Esophagus mucosa (tissue), 1 donor: ENCODE results near the gene KBTBD8. TPM values are rescaled to one million over a fixed set of nuclear protein-coding genes. Genes with fewer than 3 reads are reported as not detected.
A peak's percentile ranks its signal among the peaks of the same experiment; 100 is the strongest.

Experiments
- ATAC-seq: fragments of 200-7000 bp; cut with Tn5 transposase; one replicate; pipeline ENCODE4 v1.9.1; 2020
- total RNA-seq: library from RNA; stranded (reverse); gene quantifications from one replicate; pipeline ENCODE4 v1.2.4, GENCODE V29; 2023
- donor health status: DM: yes; HTN: yes; CAD: no.

KBTBD8 gene, protein sequence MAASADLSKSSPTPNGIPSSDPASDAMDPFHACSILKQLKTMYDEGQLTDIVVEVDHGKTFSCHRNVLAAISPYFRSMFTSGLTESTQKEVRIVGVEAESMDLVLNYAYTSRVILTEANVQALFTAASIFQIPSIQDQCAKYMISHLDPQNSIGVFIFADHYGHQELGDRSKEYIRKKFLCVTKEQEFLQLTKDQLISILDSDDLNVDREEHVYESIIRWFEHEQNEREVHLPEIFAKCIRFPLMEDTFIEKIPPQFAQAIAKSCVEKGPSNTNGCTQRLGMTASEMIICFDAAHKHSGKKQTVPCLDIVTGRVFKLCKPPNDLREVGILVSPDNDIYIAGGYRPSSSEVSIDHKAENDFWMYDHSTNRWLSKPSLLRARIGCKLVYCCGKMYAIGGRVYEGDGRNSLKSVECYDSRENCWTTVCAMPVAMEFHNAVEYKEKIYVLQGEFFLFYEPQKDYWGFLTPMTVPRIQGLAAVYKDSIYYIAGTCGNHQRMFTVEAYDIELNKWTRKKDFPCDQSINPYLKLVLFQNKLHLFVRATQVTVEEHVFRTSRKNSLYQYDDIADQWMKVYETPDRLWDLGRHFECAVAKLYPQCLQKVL
- total RNA-seq, result 2.2 TPM

DNA sequence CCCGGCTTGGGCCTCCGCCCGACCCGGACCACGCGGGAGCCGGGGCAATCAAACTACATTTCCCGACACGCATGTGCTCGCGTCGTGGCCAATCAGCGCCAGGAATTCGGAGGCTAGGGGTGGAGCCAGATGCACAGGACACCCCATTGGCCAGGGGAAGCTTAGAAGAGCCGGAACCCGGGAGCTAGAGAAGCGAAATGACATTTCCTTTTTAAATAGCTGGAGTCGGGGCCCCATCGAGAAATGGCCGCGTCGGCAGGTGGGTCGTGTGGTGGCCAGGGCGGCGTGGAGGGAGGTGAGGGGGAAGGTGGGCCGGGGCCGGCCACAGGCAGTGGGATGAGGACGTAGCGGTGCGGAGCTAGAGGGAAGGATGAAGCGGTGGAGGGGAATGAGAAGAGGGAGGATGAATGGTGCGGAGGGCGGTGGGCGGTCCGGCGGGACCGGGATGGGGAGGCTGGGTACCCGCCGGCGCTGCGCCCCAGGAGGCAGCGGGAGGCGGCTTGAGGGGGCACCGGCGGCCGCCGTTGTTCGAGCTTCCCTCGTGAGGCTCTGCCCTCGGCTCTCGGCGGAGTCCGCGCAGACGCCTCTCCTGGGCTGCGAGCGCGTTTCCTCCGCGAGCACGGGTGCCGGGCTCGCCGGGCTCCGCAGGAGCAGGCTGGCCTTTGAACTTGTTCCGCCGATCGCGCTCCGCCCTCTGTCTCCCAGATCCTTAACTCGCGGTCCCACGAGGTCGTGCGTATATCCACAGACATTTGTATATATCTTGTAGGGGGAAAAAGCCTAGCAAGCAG, at the start of gene KBTBD8:
Gene KBTBD8, plus strand, starts transcription at position 195 of the 791 bp plus-strand sequence. Its CDS starts 49 bp downstream, at position 244.
- peak; percentile 99 for ATAC-seq

DNA sequence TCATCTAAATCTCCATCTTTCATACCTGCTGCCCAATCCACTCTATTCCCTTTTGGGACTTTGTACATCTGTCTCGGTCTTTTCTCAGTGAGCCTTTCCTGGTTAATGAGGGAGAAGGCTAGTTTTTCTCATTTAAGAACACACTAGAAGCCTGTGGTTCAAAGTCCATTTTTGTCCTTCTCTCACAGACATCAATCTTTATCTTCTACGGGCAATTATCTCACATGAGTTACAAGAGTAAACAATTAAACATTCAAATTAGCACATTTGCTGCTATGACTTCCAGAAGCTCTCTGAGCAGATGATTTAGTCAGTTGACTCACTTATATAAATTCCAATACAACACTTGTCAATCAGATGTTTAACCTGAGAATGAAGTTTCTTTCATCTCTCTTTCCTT, 49.3 kb upstream of the KBTBD8 start:
- no peak for ATAC-seq

DNA sequence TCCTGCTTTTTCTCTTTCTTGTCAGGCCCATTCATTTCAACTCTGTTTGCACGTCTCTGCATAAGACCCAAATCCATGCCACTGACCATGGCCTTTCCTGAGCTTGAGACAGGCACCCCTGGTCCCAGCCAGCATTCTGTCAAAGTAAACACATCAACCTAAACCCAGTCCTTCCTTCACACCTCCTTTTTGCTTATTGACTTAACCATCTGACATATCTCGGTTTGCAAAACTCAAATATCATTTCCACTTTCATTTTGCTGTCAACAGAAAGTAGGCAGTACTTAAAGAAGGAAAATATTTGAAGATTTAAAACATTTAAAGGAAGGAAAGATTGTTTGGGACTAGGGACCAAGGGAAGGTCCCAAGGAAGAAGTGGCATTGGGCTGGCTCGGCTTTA, 48.2 kb upstream of the KBTBD8 start:
- no peak for ATAC-seq

DNA sequence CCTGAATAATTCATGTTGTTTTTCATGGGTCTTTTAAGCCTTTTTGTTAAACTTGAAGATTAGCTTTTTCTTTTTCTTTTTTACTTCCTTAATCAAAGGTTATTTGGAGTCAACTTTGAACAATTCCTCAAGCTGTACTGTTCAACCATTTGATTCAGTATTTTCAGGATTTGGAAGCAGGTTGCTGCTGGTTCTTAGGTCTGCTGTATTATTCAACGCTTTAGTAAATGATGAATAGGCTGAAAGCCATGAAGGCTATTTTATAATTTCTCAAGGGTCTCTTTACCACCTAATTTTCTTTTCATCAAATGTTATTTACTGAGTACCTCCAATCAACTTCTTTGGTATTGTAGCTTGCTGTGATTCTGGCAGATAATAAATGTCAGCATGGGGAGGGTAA, 45.8 kb upstream of the KBTBD8 start:
- ATAC-seq, result no peak

DNA sequence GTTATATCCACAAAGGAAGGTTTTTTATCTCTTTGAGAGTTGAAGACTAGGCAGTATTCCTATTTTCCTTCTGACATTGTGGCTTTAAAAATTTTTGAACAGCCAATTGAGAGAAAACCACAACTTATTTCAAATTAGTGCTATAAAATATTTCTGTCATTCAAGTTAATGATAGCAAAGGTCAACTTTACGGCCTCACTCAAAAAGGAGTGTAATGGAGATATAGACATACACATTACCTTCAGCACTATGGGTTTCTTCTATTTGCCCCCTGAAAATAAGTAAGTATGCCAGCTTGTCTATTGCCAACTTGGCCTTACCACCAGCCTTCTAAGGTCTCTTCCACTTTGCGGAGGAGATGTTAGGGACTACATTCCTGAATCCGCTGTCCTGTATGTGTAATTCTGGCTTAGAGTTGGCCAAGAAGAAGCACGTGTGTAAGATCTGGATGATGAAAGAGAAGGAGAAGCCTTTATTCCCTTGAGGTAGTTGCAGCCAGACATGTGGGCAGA, 44.1 kb upstream of the KBTBD8 start:
- no peak for ATAC-seq

DNA sequence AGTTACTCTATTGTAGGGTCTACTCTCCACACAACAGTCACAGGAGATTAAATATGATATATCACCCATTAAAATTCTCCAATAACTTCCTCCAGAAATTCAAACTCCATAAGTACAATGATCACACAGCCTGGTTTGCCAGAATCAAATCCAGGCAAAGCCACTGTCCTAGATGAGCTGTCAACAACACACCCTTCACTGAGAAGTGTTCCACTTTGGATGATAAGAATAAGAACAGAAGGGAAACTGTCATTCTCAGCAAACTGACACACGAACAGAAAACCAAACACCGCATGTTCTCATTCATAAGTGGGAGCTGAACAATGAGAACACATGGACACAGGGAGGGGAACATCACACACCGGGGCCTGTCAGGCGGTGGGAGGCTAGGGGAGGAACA, 41.4 kb upstream of the KBTBD8 start:
- ATAC-seq, result no peak

DNA sequence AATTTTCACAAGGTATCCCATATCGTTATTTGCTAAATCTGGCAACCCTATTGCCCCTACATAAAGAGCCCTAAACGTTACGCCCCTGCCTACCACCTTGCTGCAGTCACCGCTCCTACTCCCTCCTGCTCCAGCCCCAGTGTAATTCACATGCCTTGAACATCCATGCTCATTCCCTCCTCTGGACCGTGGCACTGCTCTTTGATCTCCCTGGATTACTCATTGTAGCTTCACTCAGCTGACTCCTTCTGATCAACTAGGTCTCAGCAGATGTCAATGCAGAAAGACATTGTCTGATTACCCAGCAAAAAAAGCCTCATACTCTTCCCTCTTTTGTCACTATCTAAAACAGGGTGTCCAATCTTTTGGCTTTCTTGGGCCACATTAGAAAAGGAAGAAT, 40.7 kb upstream of the KBTBD8 start:
- ATAC-seq, result no peak

DNA sequence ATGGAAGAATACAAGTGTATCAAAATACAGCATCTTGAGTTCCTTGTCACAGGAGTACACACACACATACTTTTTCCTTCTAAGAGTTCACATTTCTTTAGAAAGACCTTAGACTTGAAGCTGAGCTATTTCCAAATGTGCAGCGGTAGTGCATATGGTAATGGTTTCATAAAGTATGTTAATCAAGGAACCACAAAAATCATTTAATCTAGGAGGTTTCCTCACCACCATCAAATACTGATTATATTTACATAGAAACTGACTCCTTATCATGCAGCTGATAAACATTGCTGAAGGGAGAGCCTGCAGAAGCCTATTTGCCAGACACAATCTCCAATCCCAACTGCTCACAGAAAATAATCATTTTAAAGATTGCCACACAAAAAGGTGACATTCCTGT, 40.0 kb upstream of the KBTBD8 start:
- ATAC-seq, result no peak

DNA sequence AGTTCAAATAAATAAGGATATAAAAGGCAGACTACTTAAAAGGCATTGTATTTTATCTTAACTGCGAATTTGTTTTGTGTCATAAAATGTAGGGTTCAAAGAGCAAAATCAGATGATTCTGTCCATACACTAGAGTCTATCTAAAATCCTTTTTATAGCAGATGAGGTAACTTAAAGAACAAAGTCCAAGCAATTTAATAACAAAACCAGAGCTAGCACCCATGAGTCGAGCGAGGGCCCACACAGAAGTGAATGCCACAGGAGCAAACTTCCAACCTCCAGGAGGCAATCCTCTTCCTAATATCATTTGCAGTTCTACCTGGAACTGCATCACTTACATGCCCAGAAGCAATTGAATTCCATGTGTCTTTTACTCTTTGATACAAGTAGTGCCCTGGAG, 35.4 kb upstream of the KBTBD8 start:
- no peak for ATAC-seq

DNA sequence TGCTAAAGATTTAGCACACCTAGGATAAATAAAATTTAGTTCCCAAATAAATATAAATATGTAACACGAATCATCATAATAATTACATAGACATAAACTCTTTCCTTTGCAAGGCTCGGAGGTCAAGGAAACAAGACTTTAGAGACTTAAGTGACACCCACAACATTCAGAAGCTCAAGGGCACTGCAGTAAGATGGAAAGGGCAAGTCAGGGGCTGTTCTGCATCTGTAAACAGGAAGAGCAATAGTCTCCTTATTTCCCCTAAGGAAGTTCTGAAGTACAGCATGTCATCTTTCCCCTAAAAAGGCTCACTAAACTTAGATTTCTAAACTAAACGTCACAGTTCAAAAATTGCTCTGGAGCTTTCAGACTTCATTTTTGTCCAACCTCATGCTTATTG, 26.9 kb upstream of the KBTBD8 start:
- ATAC-seq, result no peak

DNA sequence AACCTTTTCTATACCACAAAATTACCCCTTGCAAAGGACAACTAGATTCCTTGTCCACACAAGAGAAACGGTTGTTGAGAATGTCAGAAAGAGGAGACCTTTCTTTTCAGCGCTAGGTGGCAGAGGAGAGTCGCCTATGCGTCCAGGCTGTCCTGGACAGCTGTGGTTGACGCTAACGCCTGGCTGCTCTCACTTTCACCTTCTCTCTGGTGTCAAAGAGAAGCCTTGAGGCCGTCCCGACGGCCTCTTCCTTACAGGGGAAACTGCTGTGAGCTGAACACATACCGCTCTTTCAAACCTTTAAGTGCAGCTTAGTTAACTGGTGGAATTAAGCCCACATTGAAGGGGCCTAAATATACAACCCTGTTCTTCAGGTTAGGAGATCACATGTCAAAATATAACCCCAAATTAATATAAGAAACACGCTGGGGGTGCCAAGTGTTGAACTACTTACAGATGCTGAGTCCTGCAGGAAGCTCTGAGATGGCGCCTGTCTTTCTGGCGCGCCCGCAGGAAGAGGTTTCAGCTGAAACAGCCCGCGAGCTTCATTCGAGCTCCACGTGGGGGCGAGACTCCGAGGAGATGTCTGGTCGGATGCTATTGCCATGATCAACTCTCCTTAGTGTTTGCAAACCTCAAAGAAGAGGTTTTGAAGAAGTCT, 26.1 kb upstream of the KBTBD8 start:
- ATAC-seq, result peak; percentile 88

DNA sequence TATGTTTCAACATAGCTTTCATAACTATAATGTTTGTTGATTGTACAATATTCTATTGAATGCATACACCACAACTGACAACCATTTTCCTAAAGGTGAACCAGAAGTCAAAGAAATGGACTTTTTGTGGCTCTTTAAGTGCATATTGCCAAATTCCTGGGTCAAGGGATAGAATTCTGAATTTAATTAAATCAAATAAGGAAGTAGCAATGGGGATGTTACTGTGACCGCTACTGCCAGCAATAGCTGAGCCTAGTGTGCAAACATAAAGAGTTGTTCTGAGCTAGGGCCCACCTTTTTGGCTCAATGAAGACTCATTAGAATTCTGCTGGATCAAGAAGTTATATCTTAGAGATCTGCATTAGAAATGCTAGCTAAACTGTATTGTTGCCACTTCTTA, 17.3 kb upstream of the KBTBD8 start:
- no peak for ATAC-seq

DNA sequence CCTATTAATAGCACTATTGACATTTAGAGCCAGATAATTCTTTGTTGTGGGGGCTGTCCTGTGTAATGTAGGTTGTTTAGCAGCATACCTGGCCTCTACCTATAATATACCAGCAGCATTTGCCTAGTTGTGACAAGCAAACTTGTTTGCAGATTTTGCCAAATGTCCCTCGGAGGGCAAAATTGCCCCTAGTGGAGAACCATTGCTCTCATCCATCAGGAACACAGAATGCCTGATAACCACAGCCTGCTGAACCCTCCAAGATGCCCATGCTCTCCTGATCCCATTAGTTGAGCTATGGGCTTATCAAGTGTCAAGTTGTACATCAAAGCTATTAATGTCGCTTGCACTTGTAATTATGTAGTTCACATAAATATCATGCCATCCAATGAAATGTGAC, 15.0 kb upstream of the KBTBD8 start:
- ATAC-seq, result no peak

DNA sequence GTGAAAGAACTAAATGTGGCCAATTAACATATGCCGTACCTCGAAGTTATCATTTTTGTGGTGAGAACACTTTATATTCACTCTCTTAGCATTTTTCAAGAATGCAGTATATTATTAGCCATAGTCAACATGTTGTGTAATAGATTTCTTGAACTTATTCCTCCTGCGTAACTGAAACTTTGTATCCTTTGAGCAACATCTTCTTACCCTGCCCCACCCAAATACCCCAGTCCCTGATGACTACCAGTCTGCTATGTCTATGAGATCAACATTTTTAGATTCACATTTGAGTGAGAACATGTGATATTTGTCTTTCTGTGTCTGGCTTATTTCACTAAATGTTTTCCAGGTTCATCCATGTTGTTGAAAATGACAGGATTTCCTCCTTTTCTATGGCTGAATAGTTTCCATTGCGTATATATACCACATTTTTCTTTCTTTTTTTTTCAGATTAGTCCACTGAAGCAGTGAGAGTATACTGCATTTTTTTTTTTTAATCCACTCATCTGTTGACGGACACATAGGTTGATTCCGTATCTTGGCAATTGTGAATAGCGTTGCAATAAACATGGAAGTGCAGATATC, 12.7 kb upstream of the KBTBD8 start:
- ATAC-seq, result no peak

DNA sequence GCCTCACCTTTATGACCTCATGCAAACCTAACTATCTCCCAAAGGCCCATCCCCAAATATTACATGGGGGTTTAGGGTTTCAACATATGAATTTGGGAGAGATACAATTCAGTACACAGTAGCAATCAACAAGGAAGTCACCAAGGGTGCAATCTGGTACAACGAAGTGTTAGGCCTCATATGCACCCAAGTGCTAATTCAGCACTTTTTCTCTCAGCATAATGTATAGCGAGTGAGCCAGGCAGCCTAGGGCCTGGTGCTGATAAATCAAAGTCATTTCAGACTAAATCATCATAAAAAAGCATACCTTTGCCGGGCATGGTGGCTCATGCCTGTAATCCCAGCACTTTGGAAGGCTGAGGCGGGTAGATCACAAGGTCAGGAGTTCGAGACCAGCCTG, 11.7 kb upstream of the KBTBD8 start:
- no peak for ATAC-seq

DNA sequence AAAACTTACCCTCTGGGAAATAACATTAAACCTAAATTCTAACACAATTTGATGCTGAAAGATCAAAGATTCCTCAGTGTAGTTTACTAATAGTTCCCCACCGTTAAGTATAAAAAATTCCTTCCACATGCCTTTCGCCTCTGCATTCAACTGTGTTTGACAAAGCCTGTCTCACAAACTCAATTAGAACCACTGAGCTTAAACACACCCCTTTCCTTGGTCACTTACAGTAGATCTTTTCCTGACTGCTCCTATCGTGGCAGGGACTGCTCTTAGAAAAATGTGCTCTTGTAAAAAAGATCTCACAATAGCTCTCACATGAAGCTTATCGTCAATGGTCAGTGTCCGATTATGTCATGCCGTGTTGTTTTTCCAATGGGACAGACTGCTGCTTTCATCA, 8.9 kb upstream of the KBTBD8 start:
- no peak for ATAC-seq

DNA sequence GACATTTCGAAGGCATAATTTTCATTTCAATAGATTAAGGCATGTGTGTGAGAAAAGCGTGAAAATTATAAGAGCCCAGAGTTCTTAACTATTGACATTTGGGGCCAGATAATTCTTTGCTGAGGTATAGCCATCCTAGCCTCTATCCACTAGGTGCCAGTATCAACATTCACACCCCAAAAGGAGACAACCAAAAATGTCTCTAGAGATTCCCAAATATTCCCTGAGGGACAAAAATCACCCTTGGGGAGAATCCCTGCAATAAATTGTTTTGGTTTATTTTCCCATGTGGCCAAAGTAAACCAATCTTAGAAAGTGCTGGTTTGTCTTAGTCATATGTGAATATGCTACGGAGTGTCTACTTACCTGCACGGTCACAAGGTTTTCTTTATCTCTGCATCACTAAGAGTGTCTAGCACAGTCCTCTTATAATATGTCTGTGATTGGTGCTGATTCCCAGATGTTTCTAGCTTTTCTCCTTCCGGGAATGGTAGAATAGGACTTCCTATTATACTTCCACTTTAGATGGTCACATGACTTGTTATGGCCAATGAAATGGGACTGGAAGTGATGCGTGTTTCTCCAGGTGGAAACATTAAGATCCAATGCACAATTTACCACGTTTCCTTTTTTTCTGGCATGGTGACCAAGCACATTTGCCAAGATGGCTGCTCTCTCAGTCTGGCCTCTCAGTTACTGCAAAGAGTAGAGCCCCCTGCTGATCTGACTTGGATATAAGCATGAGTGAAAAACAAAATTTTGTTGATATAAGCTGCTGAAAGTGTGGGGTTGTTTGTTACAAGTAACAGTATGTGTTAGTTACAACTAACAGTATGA, 8.0 kb upstream of the KBTBD8 start:
- ATAC-seq, result no peak

DNA sequence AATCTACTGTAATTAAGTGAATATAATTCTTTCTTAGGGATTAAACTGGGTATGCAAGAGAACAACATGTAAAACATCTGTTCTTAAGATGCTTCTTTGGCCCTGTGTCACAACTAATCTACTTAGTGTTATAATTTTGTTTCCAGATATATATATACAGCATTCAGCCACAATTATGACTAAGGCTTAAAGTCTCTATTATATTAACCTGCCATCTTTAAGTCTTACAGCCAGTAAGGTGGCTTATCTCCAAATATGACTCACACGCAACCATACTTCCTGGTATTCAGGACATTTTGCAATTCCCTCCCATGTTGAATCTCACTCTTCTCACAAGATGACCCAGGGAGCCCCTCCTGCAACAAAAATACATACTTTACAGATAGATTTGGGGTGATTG, 6.6 kb upstream of the KBTBD8 start:
- ATAC-seq, result peak; percentile 91

DNA sequence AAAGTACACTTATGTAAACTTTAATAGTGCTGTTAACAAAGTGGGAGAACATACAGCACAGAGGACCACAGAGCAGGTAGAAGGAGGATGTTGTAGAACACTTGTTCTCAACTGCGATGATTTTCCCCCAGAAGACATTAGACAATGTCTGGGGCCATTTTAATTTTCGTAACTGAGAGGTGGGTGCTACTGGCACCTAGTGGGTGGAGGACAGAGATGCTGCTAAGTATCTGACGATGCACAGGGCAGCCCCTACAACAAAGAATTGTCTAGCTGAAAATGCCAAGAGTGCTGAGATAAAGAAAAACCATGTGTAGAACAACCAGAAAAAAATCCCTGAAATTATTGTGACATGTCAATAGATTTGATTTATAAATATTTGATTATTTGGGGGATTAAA, 5.0 kb upstream of the KBTBD8 start:
- no peak for ATAC-seq

DNA sequence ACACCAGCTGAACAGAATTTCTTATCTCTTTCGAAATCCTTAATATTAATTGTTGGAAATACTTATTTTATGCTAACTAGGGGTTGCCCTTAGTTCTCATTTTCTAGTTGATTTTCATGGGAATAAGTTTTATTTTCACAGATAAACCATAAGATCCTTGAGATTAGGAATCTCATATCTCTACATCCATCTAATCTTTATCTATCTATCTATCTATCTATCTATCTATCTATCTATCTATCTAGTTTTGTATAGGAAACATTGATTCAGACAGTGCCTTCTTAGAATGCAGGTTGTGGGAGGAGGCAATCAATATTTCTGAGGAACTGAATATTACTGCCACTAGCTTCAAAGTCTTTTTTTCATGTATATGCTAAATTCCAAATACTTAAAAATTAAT, 3.5 kb upstream of the KBTBD8 start:
- ATAC-seq, result no peak

DNA sequence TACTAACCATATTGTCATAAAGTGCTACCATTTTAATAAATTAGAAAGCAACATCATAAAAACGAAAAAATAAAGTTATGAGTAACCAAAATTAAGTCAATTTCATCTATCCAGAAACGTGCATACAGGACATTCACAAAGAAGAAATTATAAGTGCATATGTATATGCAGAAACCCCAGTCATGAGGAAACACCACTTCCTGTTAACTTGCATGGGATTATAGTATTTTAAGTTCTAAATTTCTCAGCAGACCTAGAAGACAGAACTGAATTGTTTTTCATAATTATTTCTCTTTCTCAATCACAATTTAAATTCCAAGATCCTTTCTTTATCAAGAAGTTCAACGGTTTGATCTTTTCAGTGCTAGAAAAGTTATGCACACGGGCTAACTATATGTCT, 1.4 kb upstream of the KBTBD8 start:
- ATAC-seq, result no peak
